Transverse colon (tissue), 4 donors: ENCODE results near the gene NEK10.

Experiments used
- CTCF ChIP-seq, 5 experiments: fragments of 200-600 bp in 3 of 5; fragments of 450-650 bp in 2 of 5; sonication (generic) in 3 of 5; IDR thresholded peaks; 1 replicate in 2 of 5; 2 replicates in 3 of 5; pipeline ENCODE4 v1.5.1; 2016 to 2017; ENCODE audit warnings: antibody characterized with exemption in 5 of 5, inconsistent platforms in 3 of 5, mild to moderate bottlenecking in 2 of 5, moderate library complexity in 1 of 5
- EP300 ChIP-seq: sonication (generic); formaldehyde crosslinking; IDR thresholded peaks from one replicate; pipeline ENCODE4 v1.6.1; 2017; ENCODE audit warnings: antibody characterized with exemption, low read depth
- POLR2AphosphoS5 ChIP-seq, 3 donors: sonication (generic); formaldehyde crosslinking; IDR thresholded peaks; one replicate each; pipeline ENCODE4 v1.6.1; 2016; ENCODE audit warnings: antibody characterized with exemption in 3 of 3

- TF ChIP-seq CTCF (IDR thresholded peaks at IDR 0.05): no peak
- no peak for TF ChIP-seq POLR2AphosphoS5 (IDR thresholded peaks at IDR 0.05)
- TF ChIP-seq EP300: no peak
Measured at GRCh38 chr3:27380433-27381357, 11.5 kb upstream of the NEK10 start.
